Kidney glomerular epithelial cell (primary cell): ENCODE data around the gene PPY.
"Not testable (repeated sequence)": the region's sequence is repeated elsewhere in the genome, so short reads cannot be mapped to it uniquely, and the experiment has no call there.

Experiments used
- DNase-seq: peaks from one replicate; lab custom pipeline; 2025; lab: John Stamatoyannopoulos, UW

Gene PPY, protein sequence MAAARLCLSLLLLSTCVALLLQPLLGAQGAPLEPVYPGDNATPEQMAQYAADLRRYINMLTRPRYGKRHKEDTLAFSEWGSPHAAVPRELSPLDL

DNA sequence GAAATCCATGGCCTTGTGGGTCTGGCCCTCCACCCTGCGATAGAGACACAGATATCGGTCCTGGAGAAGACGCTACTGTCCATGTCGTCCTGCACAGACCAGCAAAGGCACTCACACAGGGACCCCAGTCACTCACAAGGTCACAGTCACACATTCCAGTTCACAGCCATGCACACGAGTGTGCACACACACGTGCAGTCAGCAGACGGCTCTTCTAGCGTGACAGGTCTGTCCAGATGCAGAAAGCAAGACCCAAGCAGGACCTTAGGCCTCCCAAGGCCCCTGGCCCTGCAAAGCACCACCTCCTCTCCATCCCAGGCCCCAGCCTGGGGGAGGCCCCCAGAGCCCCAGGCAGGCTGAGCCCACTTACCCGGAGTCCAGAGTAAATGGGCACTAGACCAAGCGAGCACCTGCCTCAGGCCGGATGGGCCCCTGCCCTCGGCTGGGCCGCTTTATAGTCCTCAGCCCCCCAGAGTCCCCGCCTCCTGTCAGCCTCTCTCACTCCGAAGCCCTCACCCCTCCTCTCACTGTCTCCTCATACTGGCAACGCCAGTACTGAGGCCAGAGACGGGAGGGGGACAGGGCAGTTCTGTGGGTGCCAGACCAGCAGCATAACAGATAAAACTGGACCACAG lies at the start of gene PPY:
TSS of gene PPY (minus strand) at position 426 of the 635 bp plus-strand sequence. CDS start 822 bp downstream, outside the sequence.
- no peak for DNase-seq

DNA sequence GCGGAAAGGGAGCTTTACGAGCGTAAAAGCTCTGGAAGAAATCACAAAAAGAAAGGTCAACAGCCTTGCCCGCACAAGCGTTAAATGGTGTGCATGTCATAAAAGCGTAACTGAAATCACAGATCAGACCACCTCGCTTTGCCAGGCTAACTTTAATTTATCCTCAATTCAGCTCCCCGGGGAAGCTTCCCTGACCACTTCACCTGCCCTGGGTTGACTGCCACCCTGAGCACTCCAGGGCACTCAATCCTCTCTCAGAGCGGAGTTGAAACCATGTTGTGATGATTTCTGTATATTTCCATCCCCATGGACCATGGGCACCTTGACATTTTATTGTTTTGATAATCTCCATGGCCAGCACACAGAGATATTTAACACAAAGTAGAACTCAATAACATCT lies 46.0 kb upstream of the PPY start:
- no peak for DNase-seq

DNA sequence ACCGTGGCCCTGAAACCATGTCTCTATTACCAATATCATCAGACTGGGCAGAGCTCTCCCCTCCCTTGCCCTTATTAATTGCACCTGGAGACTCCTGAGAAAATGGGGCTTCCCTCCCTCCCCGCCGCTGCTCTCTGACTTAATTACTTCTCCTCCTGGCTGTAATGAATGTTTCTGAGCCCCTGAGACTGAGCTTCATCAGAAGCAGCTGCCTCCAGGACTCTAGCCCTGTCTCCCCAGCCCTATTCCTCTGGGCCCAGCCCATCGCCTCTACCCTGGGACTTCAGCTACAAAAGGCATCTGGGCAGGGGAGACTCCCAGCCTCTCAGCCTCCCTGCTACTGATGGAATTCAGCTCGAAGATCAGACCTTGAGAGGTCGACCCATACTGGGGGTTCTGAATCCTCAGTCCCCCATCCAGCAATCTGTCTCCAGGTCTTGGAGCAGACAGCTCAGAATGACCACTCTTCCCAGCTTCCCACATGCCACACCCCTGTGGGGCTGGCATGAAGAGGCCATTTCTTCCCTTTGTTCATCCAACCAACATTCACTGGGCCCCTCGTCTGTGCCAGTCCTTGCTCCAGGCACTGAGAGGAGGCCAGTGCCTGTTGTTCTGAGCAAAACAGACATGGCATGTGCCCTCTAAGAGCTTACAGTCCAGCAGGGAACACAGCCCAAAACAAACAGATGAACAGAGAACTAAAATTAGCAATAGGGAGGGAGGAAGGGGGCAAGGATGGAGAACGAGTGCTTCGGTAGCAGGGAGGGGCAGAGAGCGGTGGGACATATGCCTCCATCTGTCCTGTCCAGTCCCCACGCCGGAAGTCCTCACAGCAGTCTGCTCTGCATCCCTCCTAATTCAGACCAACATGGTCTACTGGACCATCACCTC lies 45.1 kb upstream of the PPY start:
- DNase-seq, result no peak

DNA sequence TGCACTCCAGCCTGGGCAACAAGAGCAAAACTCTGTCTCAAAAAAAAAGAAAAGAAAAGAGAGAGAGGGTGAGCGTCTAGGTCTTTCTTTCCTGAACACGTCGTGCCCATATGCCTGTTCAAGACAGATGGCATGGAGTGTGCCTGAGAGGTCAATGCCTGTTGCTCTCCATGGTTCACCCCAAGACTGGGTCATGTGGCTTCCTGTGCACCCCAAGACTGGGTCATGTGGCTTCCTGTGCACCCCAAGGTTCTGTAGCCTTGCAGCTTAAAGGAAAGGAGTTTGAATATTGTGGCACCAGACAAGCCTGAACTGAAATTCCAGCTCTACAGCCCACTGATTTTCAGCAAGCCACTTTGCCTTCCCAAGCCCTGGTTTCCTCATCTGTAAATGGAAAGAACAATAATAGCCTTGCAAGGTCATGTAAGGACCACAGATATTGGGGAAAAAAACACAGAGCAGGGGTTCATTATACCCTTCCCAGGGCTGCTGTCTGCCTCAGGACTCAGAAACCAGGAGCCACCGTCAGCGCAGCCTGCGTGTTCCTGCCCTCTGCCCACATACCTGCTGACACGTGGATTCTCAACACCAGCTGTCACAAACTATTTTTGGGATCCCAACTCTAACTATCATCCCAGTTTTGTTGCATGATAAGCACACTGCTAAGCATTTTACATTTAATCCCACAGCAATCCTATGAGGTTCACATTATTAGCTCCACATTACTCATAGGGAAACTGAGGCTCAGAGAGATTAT lies 44.1 kb upstream of the PPY start:
- no peak for DNase-seq

DNA sequence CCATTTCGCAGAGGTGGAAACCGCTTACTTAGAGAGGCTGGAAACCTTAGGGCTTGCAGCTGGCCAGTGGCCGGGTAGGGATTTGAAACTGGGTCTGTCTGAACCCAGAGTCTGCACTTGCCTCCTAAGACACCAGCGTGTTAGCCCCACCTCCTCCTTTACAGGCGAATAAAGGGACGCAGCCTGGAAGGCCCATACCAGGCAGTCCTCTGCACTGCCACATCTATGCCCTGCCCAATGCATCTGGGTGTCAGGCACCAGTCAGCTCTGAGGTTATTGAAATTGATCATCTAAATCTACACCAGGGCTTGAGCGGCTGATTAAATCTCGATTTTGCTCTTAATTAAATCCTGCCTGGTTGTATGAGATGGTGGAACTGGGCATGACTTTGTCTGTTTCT lies 42.2 kb upstream of the PPY start:
- no peak for DNase-seq

DNA sequence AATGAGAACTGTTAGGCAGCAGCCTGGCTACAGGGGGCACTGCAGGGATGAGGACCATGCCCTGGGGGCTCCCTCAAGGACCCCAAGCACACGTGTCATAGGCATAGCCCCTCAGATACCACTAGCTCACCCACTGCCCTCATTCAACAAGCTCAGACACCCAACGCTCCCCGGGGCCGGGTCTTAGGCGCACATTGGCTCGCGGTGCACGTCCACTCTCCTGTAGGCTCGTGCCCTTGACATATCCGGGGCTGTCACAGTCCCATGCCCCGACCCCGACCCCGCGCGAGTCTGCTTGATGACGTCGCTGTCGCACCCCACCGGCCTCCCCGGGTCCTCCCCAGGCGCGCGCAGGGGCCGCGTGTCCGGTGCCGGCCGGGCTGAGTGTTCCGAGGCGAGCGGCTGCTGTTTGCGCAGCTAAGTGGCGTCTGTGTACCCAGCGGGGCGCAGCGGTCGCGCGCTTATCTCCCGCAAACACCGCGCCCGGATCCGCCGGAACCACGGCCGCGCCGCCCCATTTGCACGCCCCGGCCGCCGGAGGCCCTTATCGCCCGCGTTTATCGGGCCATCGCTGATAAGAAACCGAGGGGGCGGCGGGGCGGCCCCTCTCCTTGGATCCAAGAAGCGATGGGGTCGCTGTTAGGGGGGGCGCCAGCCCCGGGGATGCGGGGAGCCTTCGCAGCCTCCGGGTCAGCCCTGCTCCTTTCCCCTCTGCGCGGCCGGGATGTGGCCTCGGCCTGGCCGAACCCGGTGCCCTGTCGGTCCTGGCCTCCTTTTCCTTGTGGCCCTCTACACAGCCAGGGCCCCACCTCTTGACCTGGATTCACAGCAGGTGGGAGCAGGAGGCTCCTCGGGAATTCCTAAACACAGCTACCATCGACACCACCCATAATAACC lies 41.5 kb upstream of the PPY start:
- DNase-seq, result no peak

DNA sequence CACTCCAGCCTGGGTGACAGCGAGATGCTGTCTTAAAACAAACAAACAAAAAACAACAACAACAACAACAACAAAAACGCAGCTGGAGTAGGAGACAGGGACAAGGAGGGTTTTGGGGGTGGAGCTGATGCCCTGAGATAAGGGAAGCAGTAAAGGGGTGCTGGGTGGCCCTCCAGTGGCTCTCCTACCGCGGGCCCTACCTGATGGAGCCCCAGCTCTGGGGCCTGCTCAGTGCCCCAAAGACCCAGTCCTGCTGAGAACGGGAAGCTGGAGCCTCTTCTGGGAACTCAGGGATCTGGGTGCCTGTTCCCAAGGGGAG lies 40.9 kb upstream of the PPY start:
- DNase-seq, result no peak

DNA sequence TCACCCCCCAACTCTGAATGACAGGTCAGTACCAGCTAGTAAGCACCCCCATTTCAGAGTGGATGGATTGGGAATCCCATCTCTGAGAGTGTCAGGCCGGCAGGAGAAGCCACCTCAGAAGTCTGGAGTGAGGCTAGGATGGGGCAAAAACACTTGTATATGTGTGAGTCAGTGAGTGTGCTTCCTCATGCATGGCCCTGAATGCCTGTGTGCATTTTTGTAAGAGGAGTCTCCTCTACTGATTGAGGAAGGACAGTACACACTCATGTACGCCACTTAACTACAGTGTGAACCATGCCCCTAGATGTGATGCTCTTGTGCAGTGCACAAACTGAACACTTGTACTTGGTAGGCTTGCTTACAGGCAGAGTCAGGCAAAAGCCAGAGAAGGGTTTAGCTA lies 39.9 kb upstream of the PPY start:
- DNase-seq, result peak; percentile 21

DNA sequence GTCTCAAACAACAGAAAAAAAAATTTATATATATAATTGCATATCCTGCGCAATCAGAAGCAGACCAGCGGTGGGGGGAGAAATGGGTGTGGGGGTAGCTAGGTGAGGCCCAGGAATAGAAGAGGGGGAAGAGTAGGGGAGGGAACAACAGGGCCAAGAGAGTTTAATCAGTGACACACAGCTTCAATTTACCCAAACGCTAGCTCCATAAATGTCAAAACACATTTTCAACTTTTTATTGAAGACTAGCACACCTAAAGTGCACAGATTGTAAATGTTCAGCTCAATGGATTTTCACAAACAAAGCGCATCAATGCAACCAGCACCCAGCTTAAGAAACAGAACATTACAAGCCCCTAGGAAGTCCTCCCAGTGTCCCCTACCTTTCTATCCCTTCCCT lies 37.4 kb upstream of the PPY start:
- no peak for DNase-seq

DNA sequence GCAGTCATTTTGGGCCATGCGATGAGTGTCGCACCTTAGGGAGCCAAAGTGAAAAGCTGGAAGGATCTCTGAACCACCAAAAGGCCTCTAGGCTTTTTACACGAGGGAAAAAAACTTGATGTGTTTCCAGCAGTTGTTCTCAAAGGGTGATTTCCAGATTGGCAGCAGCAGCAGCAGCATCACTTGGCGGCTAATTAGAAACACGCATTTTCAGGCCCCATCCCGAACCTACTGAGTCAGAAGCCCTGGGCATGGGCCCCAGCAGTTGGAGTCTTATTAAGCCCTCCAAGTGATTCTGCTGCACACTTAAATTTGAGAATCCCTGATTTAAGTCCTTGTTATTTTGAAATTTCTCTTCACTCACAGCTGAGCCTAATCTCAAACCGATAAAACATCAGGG lies 36.7 kb upstream of the PPY start:
- DNase-seq, result no peak

DNA sequence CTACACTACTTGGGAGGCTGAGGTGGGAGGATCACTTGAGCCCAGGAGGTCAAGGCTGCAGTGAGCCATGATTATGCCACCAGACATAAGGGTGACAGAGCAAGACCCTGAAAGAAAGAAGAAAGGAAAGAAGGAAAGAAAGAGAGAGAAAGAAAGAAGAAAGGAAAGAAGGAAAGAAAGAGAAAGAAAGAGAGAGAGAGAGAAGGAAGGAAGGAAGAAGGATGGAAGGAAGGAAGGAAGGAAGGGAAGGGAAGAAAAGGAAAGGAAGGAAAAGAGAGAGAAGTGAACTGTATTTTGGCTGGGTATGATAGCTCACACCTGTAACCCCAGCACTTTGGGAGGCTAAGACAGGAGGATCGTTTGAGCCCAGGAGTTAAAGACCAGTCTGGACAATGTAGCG lies 35.8 kb upstream of the PPY start:
- DNase-seq, result no peak

DNA sequence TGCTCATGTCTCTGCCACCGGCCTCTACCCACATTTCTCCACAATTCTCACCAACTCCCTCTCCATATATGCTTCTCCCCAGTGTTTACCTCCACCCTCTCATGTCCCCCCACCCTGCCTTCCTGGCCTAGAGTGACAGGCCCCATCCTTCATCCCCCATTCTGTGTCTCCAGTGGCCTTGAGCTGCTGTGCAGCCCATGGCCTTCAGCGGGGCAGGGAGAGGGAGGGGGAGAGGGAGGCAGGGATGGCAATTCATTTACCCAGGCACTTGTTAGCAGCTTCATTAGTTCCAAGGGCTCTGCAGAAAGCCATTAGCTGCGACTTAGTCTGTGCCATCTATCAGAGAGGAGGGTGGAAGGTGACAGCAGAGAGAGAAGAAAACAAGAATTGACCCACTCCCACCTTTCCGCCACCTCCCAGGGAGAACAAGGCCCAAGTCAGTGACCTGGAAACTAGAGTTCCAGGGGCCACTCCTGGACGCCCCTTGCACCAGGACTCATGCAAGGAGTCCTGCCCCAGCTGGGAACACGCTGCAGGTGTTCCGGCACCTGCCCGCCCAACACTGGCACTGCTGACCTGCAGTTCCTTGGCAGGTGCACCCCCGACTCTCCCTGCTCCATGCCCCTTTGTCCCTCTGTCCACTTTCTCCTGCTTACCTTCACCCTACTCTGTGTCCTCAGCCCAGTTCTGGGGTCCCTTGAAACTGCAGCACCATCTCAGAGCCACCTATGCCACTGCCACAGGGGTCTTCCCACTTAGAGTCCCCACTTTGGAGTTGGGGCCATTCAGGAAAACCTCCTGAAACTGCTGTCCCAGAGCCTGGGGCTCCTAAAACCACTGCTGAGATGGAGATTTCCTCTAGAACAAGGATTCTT lies 34.9 kb upstream of the PPY start:
- DNase-seq, result no peak

DNA sequence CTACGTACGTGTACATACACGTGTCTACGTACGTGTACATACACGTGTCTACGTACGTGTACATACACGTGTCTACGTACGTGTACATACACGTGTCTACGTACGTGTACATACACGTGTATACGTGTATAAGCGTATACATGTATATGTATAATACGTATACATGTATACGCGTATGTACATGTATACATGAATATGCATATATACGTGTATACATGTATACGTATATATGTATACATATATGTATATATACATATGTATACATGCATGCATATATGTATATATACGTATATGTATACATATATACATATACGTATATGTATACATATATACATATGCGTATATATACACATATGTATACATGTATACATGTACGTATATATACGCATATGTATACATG lies 33.6 kb upstream of the PPY start:
- DNase-seq, result no peak

DNA sequence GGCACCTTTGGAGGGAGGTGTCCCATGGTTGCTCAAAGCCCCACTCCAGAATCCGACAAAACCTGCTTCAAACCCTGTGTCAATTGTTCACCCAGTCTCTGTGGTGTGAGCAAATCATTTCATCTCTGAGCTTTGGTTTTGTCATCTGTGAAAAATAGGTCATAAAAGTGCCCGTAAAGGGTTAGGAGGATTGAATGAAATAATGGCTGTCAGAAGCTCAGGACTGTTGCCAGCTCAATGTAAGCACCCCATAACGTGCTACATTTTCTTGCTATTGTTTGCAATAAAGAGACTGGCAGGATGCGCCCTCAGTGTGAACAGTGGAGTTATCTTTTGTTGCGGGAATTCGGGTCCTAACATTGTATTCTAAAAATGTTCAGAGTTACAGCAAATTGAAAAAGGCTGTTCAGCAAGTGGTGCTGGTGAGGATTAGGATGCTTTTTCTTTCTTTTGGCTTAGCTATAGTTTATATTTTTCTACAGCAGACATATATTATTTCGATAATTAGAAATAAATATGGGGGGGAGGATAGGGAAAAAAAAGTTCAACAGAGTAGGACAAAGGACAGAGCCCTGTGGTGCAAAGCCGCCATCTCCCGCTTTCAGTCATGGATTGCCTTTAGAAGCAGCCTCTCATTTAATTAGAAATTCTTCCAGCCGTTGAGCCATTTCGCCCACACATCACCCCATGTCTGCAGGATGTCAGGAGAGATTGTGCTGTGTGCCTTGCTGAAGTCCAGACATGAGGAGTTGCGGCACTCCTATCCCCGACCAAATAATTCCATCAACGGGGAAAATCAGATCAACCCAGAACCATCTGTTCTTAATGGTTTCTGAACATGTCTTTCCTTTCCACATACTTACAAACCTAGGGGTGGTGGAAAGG lies 32.3 kb upstream of the PPY start:
- DNase-seq, result no peak

DNA sequence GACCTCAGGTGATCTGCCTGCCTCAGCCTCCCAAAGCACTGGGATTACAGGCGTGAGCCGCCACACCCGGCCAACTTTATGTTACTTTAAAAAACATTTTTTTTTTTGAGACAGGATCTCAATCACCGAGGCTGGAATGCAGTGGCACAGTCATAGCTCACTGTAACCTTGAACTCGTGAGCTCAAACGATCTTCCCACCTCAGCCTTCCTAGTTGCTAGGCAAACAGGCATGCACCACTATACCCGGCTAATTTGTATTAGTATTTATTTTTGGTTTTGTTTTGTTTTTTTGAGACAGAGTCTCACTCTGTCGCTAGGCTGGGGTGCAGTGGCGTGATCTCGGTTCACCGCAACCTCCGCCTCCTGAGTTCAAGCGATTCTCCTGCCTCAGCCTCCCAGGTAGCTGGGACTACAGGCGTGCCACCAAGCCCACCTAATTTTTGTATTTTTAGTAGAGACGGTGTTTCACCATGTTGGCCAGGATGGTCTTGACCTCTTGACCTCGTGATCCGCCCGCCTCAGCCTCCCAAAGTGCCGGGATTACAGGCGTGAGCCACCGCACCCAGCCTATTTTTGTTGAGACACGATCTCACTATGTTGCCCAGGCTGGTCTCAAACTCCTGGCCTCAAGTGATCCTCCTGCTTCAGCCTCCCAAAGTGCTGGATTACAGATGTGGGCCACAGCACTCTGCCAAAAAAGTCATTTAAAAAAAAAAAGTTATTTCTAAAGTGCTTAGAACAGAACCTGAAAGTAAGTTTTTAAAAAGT lies 30.4 kb upstream of the PPY start:
- not testable (repeated sequence) for DNase-seq

DNA sequence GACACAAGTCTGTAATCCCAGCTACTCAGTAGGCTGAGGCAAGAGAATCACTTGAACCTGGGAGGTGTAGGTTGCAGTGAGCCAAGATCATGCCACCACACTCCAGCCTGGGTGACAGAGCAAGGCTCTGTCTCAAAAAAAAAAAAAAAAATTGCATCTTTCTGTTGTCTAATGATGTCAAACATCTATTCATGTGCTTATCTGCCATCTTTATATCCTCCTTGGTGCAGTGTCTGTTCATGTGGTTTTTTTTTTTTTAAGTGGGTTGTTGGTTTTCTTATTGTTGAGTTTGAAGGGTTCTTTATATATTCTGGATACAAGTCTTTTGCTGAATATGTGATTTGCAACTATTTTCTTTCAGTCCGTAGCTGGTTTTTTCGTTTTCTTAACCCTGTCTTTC lies 29.2 kb upstream of the PPY start:
- DNase-seq, result not testable (repeated sequence)

DNA sequence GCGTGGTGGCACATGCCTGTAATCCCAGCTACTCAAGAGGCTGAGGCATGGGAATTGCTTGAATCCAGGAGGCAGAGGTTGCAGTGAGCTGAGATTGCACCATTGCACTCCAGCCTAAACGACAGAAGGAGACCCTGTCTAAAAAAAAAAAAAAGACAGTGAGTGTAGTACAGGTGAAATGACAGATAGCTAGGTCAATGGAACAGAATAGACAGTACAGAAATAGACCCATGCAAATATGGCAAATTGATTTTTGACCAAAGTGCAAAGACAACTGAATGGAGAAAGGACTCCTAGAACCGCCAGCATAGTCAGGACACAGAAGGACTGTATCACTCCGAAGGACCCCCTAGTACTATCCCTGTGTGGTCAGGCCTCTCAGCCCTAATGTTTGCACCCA lies 28.1 kb upstream of the PPY start:
- no peak for DNase-seq

DNA sequence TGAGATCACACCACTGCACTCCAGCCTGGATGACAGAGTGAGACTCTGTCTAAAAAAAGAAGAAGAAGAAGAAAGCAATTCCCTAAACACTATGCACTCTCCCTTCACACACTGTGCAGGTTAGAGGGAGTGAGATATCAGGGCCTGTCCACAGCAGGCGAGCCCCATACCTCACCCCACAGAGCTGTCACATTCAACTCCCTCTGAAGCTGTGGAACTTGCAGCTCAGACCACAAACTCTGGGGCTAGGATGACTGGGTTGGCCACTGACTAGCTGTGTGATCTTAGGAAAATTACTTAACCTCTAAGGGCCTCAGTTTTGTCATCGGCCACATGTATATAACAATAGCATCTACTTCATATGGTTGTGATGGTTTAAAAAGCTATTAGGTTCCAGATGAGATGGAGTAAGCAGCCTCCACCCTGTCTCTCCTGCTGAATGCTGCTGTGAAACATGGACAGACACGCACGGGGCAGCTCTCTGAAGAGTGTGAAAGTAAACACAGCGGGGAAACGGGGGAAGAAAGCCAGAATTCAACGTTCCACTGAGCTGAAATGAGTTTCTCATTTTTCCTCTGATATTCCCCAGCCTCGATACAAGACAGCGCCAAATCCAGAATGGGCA lies 25.1 kb upstream of the PPY start:
- DNase-seq, result no peak

DNA sequence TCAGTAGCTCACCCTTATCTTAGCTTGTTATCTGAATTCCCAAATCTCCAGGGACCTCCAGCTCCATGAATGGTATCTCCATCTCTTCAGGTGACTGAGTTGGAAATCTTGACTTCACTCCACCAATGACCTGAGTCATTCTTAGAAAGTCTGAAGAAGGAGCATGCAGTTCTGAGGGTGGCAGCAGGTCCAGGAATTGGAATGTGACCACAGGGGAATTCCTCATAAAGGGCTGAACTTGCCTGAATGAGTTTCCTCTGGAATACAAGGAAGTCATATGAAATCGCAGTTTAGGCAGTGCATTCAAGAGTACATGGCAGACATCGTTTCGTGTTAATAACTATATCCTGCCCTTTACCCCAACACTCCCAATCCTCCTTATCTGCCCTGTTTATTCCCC lies 24.0 kb upstream of the PPY start:
- peak; percentile 17 for DNase-seq
